Activated naive CD4-positive, alpha-beta T cell treated with anti-CD3 and anti-CD28 coated beads, Interleukin-2, amount 50 U/mL, for 24 hours (primary cell): ENCODE results near the gene CDC40.

ENCODE experiments used
- H3K27ac Mint-ChIP-seq: one replicate; pipeline ENCODE4 v1.8.0; 2021; ENCODE audit warnings: mild to moderate bottlenecking, mixed read lengths
- H3K27me3 Mint-ChIP-seq: one replicate; pipeline ENCODE4 v1.8.0; 2021; ENCODE audit warnings: mixed read lengths
- H3K36me3 Mint-ChIP-seq: one replicate; pipeline ENCODE4 v1.8.0; 2021; ENCODE audit warnings: mixed read lengths
- H3K4me1 Mint-ChIP-seq: one replicate; pipeline ENCODE4 v1.8.0; 2021; ENCODE audit warnings: mixed read lengths
- H3K4me3 Mint-ChIP-seq: one replicate; pipeline ENCODE4 v1.8.0; 2021; ENCODE audit warnings: mild to moderate bottlenecking, mixed read lengths
- H3K9me3 Mint-ChIP-seq: one replicate; pipeline ENCODE4 v1.8.0; 2021; ENCODE audit warnings: mixed read lengths

The CDC40 gene

GRCh38 chr6:110188791-110189190 lies 8.6 kb downstream of the CDC40 start:
- H3K27ac Mint-ChIP-seq: no peak overlapping the region
- no peaks in the 10 kb centered on the region for H3K9me3 Mint-ChIP-seq
- no peak overlapping the region for H3K4me3 Mint-ChIP-seq
- no peaks in the 10 kb centered on the region for H3K27me3 Mint-ChIP-seq
- peaks cover 18% of the 10 kb centered on the region for H3K4me1 Mint-ChIP-seq
- H3K36me3 Mint-ChIP-seq: peaks cover 7% of the 10 kb centered on the region

GRCh38 chr6:110190726-110191125 lies 10.5 kb downstream of the CDC40 start:
- Mint-ChIP-seq H3K4me3 (no peak overlapping the region), H3K27me3 (no peaks in the 10 kb centered on the region), H3K4me1 (peaks cover 28% of the 10 kb centered on the region), H3K9me3 (no peaks in the 10 kb centered on the region), H3K36me3 (peaks cover 13% of the 10 kb centered on the region), H3K27ac (no peak overlapping the region)

- Mint-ChIP-seq H3K9me3 (no peaks in the 10 kb centered on the region), H3K27me3 (no peaks in the 10 kb centered on the region), H3K4me3 (no peak overlapping the region), H3K27ac (no peak overlapping the region), H3K36me3 (peaks cover 8% of the 10 kb centered on the region), H3K4me1 (peaks cover 26% of the 10 kb centered on the region)
Observed at GRCh38 chr6:110191477-110191876, 11.2 kb downstream of the CDC40 start.

- Mint-ChIP-seq H3K27ac (no peak overlapping the region), H3K4me3 (no peak overlapping the region), H3K4me1 (peaks cover 50% of the 10 kb centered on the region), H3K27me3 (no peaks in the 10 kb centered on the region), H3K9me3 (no peaks in the 10 kb centered on the region), H3K36me3 (peaks cover 6% of the 10 kb centered on the region)
Observed at GRCh38 chr6:110195639-110196038, 15.4 kb downstream of the CDC40 start.

GRCh38 chr6:110196874-110197273 lies 16.6 kb downstream of the CDC40 start:
- no peaks in the 10 kb centered on the region for H3K9me3 Mint-ChIP-seq
- H3K27me3 Mint-ChIP-seq: no peaks in the 10 kb centered on the region
- H3K36me3 Mint-ChIP-seq: peaks cover 6% of the 10 kb centered on the region
- H3K4me1 Mint-ChIP-seq: peaks cover 61% of the 10 kb centered on the region
- no peak overlapping the region for H3K27ac Mint-ChIP-seq
- H3K4me3 Mint-ChIP-seq: no peak overlapping the region

- Mint-ChIP-seq H3K27ac (no peak overlapping the region), H3K4me1 (peaks cover 66% of the 10 kb centered on the region), H3K36me3 (peaks cover 6% of the 10 kb centered on the region)
Observed at GRCh38 chr6:110198561-110198960, 18.3 kb downstream of the CDC40 start.

GRCh38 chr6:110201151-110201884 lies 21.1 kb downstream of the CDC40 start:
- Mint-ChIP-seq H3K36me3 (no peaks in the 10 kb centered on the region), H3K27ac (no peak overlapping the region), H3K9me3 (no peaks in the 10 kb centered on the region), H3K27me3 (no peaks in the 10 kb centered on the region), H3K4me1 (peaks cover 53% of the 10 kb centered on the region), H3K4me3 (no peak overlapping the region)

More at GRCh38 chr6:110198561-110198960, 18.3 kb downstream of the CDC40 start:
- no peak overlapping the region for H3K4me3 Mint-ChIP-seq
- H3K9me3 Mint-ChIP-seq: no peaks in the 10 kb centered on the region
- H3K27me3 Mint-ChIP-seq: no peaks in the 10 kb centered on the region

GRCh38 chr6:110207652-110208051 lies 27.4 kb downstream of the CDC40 start:
- H3K27me3 Mint-ChIP-seq: no peaks in the 10 kb centered on the region
- no peaks in the 10 kb centered on the region for H3K9me3 Mint-ChIP-seq
- H3K27ac Mint-ChIP-seq: no peak overlapping the region
- H3K36me3 Mint-ChIP-seq: peaks cover 8% of the 10 kb centered on the region
- no peak overlapping the region for H3K4me3 Mint-ChIP-seq
- H3K4me1 Mint-ChIP-seq: peaks cover 11% of the 10 kb centered on the region

GRCh38 chr6:110211753-110212152 lies 31.5 kb downstream of the CDC40 start:
- Mint-ChIP-seq H3K27me3 (no peaks in the 10 kb centered on the region), H3K9me3 (no peaks in the 10 kb centered on the region), H3K4me3 (no peak overlapping the region), H3K36me3 (peaks cover 20% of the 10 kb centered on the region), H3K4me1 (no peaks in the 10 kb centered on the region), H3K27ac (peak overlapping the region; percentile 10)

GRCh38 chr6:110214338-110214737 lies 34.1 kb downstream of the CDC40 start:
- Mint-ChIP-seq H3K27me3 (no peaks in the 10 kb centered on the region), H3K9me3 (no peaks in the 10 kb centered on the region), H3K4me3 (no peak overlapping the region), H3K27ac (no peak overlapping the region), H3K4me1 (no peaks in the 10 kb centered on the region), H3K36me3 (peaks cover 23% of the 10 kb centered on the region)

- Mint-ChIP-seq H3K4me3 (no peak overlapping the region), H3K36me3 (peaks cover 29% of the 10 kb centered on the region), H3K9me3 (no peaks in the 10 kb centered on the region), H3K4me1 (no peaks in the 10 kb centered on the region), H3K27ac (no peak overlapping the region), H3K27me3 (no peaks in the 10 kb centered on the region)
Observed at GRCh38 chr6:110216140-110216539, 35.9 kb downstream of the CDC40 start.

GRCh38 chr6:110217266-110217665 lies 37.0 kb downstream of the CDC40 start:
- H3K36me3 Mint-ChIP-seq: peaks cover 26% of the 10 kb centered on the region
- H3K27me3 Mint-ChIP-seq: no peaks in the 10 kb centered on the region
- H3K4me3 Mint-ChIP-seq: no peak overlapping the region
- H3K9me3 Mint-ChIP-seq: no peaks in the 10 kb centered on the region
- no peaks in the 10 kb centered on the region for H3K4me1 Mint-ChIP-seq
- H3K27ac Mint-ChIP-seq: no peak overlapping the region

- Mint-ChIP-seq H3K4me1 (no peaks in the 10 kb centered on the region), H3K27ac (no peak overlapping the region), H3K4me3 (no peak overlapping the region), H3K27me3 (no peaks in the 10 kb centered on the region), H3K36me3 (peaks cover 20% of the 10 kb centered on the region), H3K9me3 (no peaks in the 10 kb centered on the region)
Observed at GRCh38 chr6:110221738-110222137, 41.5 kb downstream of the CDC40 start.

- Mint-ChIP-seq H3K27ac (no peak overlapping the region), H3K4me3 (no peak overlapping the region), H3K36me3 (peaks cover 12% of the 10 kb centered on the region), H3K27me3 (no peaks in the 10 kb centered on the region), H3K9me3 (no peaks in the 10 kb centered on the region), H3K4me1 (no peaks in the 10 kb centered on the region)
Observed at GRCh38 chr6:110226261-110226660, 46.0 kb downstream of the CDC40 start.

- Mint-ChIP-seq H3K27me3 (no peaks in the 10 kb centered on the region), H3K27ac (no peak overlapping the region), H3K9me3 (no peaks in the 10 kb centered on the region), H3K36me3 (peaks cover 18% of the 10 kb centered on the region), H3K4me3 (no peak overlapping the region), H3K4me1 (peaks cover 14% of the 10 kb centered on the region)
Observed at GRCh38 chr6:110232450-110232849, 52.2 kb downstream of the CDC40 start.

- no peak overlapping the region for H3K27ac Mint-ChIP-seq
- H3K4me1 Mint-ChIP-seq: peaks cover 14% of the 10 kb centered on the region
- H3K36me3 Mint-ChIP-seq: peaks cover 18% of the 10 kb centered on the region
- no peak overlapping the region for H3K4me3 Mint-ChIP-seq
- no peaks in the 10 kb centered on the region for H3K27me3 Mint-ChIP-seq
- no peaks in the 10 kb centered on the region for H3K9me3 Mint-ChIP-seq
Observed at GRCh38 chr6:110233770-110234374, 53.6 kb downstream of the CDC40 start.
